BLaER1 treated with 17β-estradiol and CSF1 and Interleukin-3, amounts not matched to agents 10 nM and 100 nM (cell line): ENCODE data around the gene KIFBP.

Source experiments
- H3K27ac ChIP-seq, 11 experiments: shearing (Covaris generic); formaldehyde crosslinking; 2 replicates each; pipeline ENCODE4 v1.8.1; 2022
- H3K27me3 ChIP-seq, 11 experiments: shearing (Covaris generic); formaldehyde crosslinking; 2 replicates each; pipeline ENCODE4 v1.8.1; 2022
- H3K36me3 ChIP-seq, 11 experiments: shearing (Covaris generic); formaldehyde crosslinking; 2 replicates each; pipeline ENCODE4 v1.8.1; 2022
- H3K4me1 ChIP-seq, 10 experiments: shearing (Covaris generic); formaldehyde crosslinking; 2 replicates each; pipeline ENCODE4 v1.8.1; 2022
- H3K4me2 ChIP-seq, 11 experiments: shearing (Covaris generic); formaldehyde crosslinking; 2 replicates each; pipeline ENCODE4 v1.8.1; 2022
- H3K4me3 ChIP-seq, 10 experiments: shearing (Covaris generic); formaldehyde crosslinking; 2 replicates each; pipeline ENCODE4 v1.8.1; 2022
- H3K9ac ChIP-seq, 11 experiments: shearing (Covaris generic); formaldehyde crosslinking; 2 replicates each; pipeline ENCODE4 v1.8.1; 2022
- H3K9me3 ChIP-seq, 11 experiments: shearing (Covaris generic); formaldehyde crosslinking; replicated peaks in 1 of 11; 2 replicates each; pipeline ENCODE4 v1.8.1; 2022
- H4K20me1 ChIP-seq, 11 experiments: shearing (Covaris generic); formaldehyde crosslinking; 2 replicates each; pipeline ENCODE4 v1.8.1; 2022
- Cebpa-rat ChIP-seq, 11 experiments: shearing (Covaris generic); IDR thresholded peaks; 2 replicates each; pipeline ENCODE4 v1.8.1; 2022

The KIFBP gene

DNA sequence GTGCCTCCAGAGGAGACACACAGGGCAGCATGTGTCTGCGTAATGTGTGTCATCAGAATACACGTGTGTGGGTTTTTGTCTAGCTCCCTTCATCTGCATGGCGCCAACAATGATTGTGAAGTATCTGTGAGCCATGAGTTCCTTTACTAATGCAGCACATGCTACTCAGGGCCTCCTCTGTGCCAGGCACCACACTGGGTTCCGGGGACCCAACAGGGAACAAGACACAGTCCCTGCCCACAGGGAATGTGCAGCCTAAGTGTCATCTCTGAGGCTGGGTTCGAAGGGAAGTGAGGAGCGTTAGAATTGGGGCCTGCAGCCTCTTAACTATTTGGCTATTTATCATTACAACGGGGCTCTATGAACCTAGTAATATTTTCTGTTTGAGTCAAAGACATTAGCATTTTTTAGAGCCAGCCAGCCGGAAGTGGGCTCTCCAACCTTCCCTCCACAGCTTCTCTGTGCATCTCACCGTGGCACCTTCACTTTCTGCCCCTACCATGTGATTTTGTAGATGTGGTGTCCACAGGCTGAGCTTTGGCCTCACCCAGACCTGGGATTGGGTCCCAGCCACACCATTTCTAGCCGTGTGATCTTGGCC is 55.4 kb downstream of the KIFBP start:
- no peaks in the 10 kb centered on the region for H4K20me1 ChIP-seq
- H3K9me3 ChIP-seq, result no peaks in the 10 kb centered on the region
- H3K9ac ChIP-seq, result peak overlapping the region in 7 of 11 experiments; percentile 6 to 78 (median 38); a peak in 9 of 22 replicates
- H3K27me3 ChIP-seq, result no peaks in the 10 kb centered on the region
- H3K4me2 ChIP-seq, result peak overlapping the region in 6 of 11 experiments; percentile 52 to 84 (median 78); a peak in 12 of 22 replicates
- H3K4me1 ChIP-seq, result peaks cover 9 to 71% (median 50%) of the 10 kb centered on the region in 10 experiments
- TF ChIP-seq Cebpa-rat (IDR thresholded peaks at IDR 0.05), result no peak
- H3K27ac ChIP-seq, result peak overlapping the region in 9 of 11 experiments; percentile 52 to 99 (median 83); a peak in 16 of 22 replicates
- no peak overlapping the region for H3K4me3 ChIP-seq
- no peaks in the 10 kb centered on the region for H3K36me3 ChIP-seq

DNA sequence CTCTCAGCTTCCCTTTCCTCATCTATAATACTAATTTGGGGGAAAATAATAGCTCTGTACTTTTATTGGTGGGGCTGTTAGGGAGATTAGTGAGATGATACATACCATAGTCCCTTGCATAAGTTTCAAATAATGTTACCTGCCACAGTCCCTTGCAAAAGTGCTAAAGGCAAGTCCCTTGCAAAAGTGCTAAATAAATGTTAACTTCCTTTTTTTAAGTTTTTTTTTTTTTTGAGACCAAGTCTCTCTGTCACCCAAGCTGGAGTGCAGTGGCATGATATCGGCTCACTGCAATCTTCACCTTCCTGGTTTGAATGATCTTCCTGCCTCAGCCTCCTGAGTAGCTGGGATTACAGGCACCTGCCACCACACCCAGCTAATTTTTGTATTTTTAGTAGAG is 55.9 kb downstream of the KIFBP start:
- peak overlapping the region in 7 of 11 experiments; percentile 52 to 84 (median 75); a peak in 12 of 22 replicates for H3K4me2 ChIP-seq
- no peaks in the 10 kb centered on the region for H3K36me3 ChIP-seq
- H3K27ac ChIP-seq, result peak overlapping the region in 9 of 11 experiments; percentile 67 to 99 (median 83); a peak in 17 of 22 replicates
- no peaks in the 10 kb centered on the region for H3K27me3 ChIP-seq
- TF ChIP-seq Cebpa-rat (IDR thresholded peaks at IDR 0.05), result no peak
- no peaks in the 10 kb centered on the region for H4K20me1 ChIP-seq
- peak overlapping the region in 7 of 11 experiments; percentile 30 to 78 (median 74); a peak in 11 of 22 replicates for H3K9ac ChIP-seq
- H3K9me3 ChIP-seq, result no peaks in the 10 kb centered on the region
- no peak overlapping the region for H3K4me3 ChIP-seq
- H3K4me1 ChIP-seq, result peaks cover 9 to 75% (median 53%) of the 10 kb centered on the region in 10 experiments

- Histone ChIP-seq H3K9me3 (no peaks in the 10 kb centered on the region), H3K36me3 (no peaks in the 10 kb centered on the region), H3K4me2 (peak overlapping the region; percentile 9 to 84 (median 68); a peak in 21 of 22 replicates), H3K27me3 (no peaks in the 10 kb centered on the region), H3K9ac (peak overlapping the region in 10 of 11 experiments; percentile 30 to 78 (median 62); a peak in 15 of 22 replicates), H3K4me3 (no peak overlapping the region), H3K4me1 (peaks cover 9 to 86% (median 60%) of the 10 kb centered on the region in 10 experiments), H4K20me1 (no peaks in the 10 kb centered on the region), H3K27ac (peak overlapping the region; percentile 25 to 99 (median 79))
- TF ChIP-seq Cebpa-rat (IDR thresholded peaks at IDR 0.05), result peak; percentile 21 to 87 (median 69); a peak in 19 of 22 replicates
These were observed 57.1 kb downstream of the KIFBP start for GRCh38 chr10:69045441-69046300.

DNA sequence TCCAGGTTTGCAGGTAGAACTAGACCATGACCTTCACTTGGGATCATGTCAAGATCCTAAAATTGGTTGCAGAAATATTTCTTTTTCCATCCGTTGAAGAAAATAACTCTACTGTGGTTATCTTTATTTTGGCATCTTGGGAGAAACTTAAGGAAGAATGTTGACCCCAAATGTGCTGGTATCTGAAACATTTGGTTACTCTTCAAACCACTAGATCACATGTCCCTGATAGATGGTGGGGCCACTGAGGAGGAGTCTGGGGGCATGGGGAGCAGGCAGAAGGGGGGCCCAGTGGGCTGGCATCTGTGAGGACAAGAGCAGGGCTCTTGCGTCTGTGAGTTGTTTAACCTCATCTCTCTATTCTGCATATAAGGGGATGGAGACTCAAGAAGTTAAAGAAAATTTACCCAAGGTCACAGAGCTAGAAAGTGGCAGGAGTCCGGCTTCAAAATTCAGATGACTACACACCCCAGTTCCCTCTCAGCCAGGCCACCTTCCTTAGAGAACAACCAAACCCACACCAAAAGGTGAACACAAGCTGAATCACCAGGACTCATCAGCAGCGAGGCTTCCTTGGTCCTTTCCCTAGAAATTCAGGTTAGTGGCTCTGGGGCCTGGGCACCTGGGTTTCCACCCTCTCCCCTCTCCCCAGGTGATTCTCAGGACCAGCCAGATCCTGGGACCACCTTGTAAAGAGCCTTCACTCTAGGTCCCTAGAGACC is 58.7 kb downstream of the KIFBP start:
- H3K27me3 ChIP-seq, result no peaks in the 10 kb centered on the region
- H3K27ac ChIP-seq, result peak overlapping the region in 10 of 11 experiments; percentile 48 to 99 (median 81); a peak in 17 of 22 replicates
- H4K20me1 ChIP-seq, result no peaks in the 10 kb centered on the region
- peak overlapping the region in 8 of 11 experiments; percentile 9 to 84 (median 74); a peak in 14 of 22 replicates for H3K4me2 ChIP-seq
- no peak for TF ChIP-seq Cebpa-rat (IDR thresholded peaks at IDR 0.05)
- no peaks in the 10 kb centered on the region for H3K36me3 ChIP-seq
- H3K9me3 ChIP-seq, result no peaks in the 10 kb centered on the region
- H3K9ac ChIP-seq, result peak overlapping the region in 5 of 11 experiments; percentile 12 to 80 (median 75); a peak in 9 of 22 replicates
- H3K4me1 ChIP-seq, result peaks cover 9 to 100% (median 76%) of the 10 kb centered on the region in 10 experiments
- no peak overlapping the region for H3K4me3 ChIP-seq

- Histone ChIP-seq H4K20me1 (no peaks in the 10 kb centered on the region), H3K4me2 (peak overlapping the region in 8 of 11 experiments; percentile 9 to 84 (median 74); a peak in 14 of 22 replicates), H3K4me3 (no peak overlapping the region), H3K9me3 (no peaks in the 10 kb centered on the region), H3K36me3 (no peaks in the 10 kb centered on the region), H3K4me1 (peaks cover 9 to 100% (median 83%) of the 10 kb centered on the region in 10 experiments), H3K9ac (peak overlapping the region in 6 of 11 experiments; percentile 2 to 87 (median 74); a peak in 12 of 22 replicates), H3K27ac (peak overlapping the region in 9 of 11 experiments; percentile 48 to 99 (median 83); a peak in 18 of 22 replicates), H3K27me3 (no peaks in the 10 kb centered on the region)
- peak in 1 of 11 experiments; percentile 46; a peak in 2 of 22 replicates for TF ChIP-seq Cebpa-rat (IDR thresholded peaks at IDR 0.05)
These were observed 59.5 kb downstream of the KIFBP start for GRCh38 chr10:69048103-69048502.

DNA sequence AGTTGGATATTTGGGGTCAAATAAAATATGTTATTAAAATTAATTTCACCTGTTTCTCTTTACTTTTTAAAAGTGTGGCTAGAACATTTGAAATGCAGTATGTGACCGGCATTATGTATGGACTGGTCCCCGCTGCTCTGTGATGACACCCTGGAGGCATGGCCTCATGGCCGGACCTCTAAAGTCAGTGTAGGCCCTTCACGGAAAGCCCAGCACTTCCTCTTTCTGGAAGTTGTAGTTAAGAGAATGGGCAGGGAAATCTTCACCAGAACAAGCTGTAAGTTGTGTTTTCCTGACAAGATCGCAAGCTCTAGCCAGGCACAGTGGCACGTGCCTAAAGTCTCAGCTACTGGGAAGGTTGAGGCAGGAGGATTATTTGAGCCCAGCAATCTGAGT is 61.0 kb downstream of the KIFBP start:
- H3K9me3 ChIP-seq, result no peaks in the 10 kb centered on the region
- TF ChIP-seq Cebpa-rat (IDR thresholded peaks at IDR 0.05), result no peak
- no peak overlapping the region for H3K4me3 ChIP-seq
- peaks cover 9 to 100% (median 83%) of the 10 kb centered on the region in 10 experiments for H3K4me1 ChIP-seq
- H3K4me2 ChIP-seq, result peak overlapping the region in 6 of 11 experiments; percentile 9 to 83 (median 77); a peak in 10 of 22 replicates
- H3K36me3 ChIP-seq, result no peaks in the 10 kb centered on the region
- peak overlapping the region in 5 of 11 experiments; percentile 15 to 87 (median 74); a peak in 7 of 22 replicates for H3K9ac ChIP-seq
- peak overlapping the region in 9 of 11 experiments; percentile 1 to 99 (median 83); a peak in 16 of 22 replicates for H3K27ac ChIP-seq
- H3K27me3 ChIP-seq, result no peaks in the 10 kb centered on the region
- no peaks in the 10 kb centered on the region for H4K20me1 ChIP-seq

- peak overlapping the region in 6 of 11 experiments; percentile 11 to 71 (median 53); a peak in 9 of 22 replicates for H3K9ac ChIP-seq
- H3K4me3 ChIP-seq, result no peak overlapping the region
- peak overlapping the region in 7 of 11 experiments; percentile 37 to 86 (median 76); a peak in 14 of 22 replicates for H3K4me2 ChIP-seq
- H3K27ac ChIP-seq, result peak overlapping the region in 9 of 11 experiments; percentile 8 to 98 (median 70); a peak in 16 of 22 replicates
- no peaks in the 10 kb centered on the region for H4K20me1 ChIP-seq
- no peaks in the 10 kb centered on the region for H3K36me3 ChIP-seq
- no peak for TF ChIP-seq Cebpa-rat (IDR thresholded peaks at IDR 0.05)
- no peaks in the 10 kb centered on the region for H3K9me3 ChIP-seq
- H3K4me1 ChIP-seq, result peaks cover under 1 to 97% (median 76%) of the 10 kb centered on the region in 10 experiments; a peak in 18 of 20 replicates
- H3K27me3 ChIP-seq, result no peaks in the 10 kb centered on the region
These were observed 62.7 kb downstream of the KIFBP start for GRCh38 chr10:69051303-69051702.
